Smooth muscle cell (in vitro differentiated cells): ENCODE results near the gene CHTOP. TPM values are rescaled to one million over a fixed set of nuclear protein-coding genes. Genes with fewer than 3 reads are reported as not detected.

ENCODE experiments used
- DNase-seq: peaks from one replicate; lab custom pipeline; 2025; ENCODE audit not compliant: unreplicated experiment; lab: John Stamatoyannopoulos, UW
- H2AFZ ChIP-seq: fragments of 200-600 bp; sonication (generic); 2 replicates; pipeline ENCODE4 v1.6.0; 2016; ENCODE audit warnings: antibody characterized with exemption, low read depth, mild to moderate bottlenecking
- H3F3A ChIP-seq: fragments of 200-600 bp; sonication (generic); 2 replicates; pipeline ENCODE4 v1.6.0; 2017; ENCODE audit warnings: antibody characterized with exemption, low read depth
- H3K27ac ChIP-seq: fragments of 200-600 bp; sonication (generic); 2 replicates; pipeline ENCODE4 v1.5.1; 2016; ENCODE audit warnings: low read depth, mild to moderate bottlenecking
- H3K27me3 ChIP-seq: fragments of 200-600 bp; sonication (generic); 2 replicates; pipeline ENCODE4 v1.6.1; 2016; ENCODE audit warnings: low read depth, mild to moderate bottlenecking
- H3K36me3 ChIP-seq: fragments of 200-600 bp; sonication (generic); 2 replicates; pipeline ENCODE4 v1.5.1; 2016; ENCODE audit warnings: low read depth
- H3K4me1 ChIP-seq: fragments of 200-600 bp; sonication (generic); 2 replicates; pipeline ENCODE4 v1.5.1; 2016; ENCODE audit warnings: low read depth
- H3K4me2 ChIP-seq: fragments of 200-600 bp; sonication (generic); 2 replicates; pipeline ENCODE4 v1.6.0; 2016; ENCODE audit warnings: mild to moderate bottlenecking
- H3K4me3 ChIP-seq: fragments of 200-600 bp; sonication (generic); 2 replicates; pipeline ENCODE4 v1.5.1; 2016; ENCODE audit warnings: mild to moderate bottlenecking
- H3K79me2 ChIP-seq: fragments of 200-600 bp; sonication (generic); 2 replicates; pipeline ENCODE4 v1.6.0; 2016; ENCODE audit warnings: low read depth, mild to moderate bottlenecking
- H3K9ac ChIP-seq: fragments of 200-600 bp; sonication (generic); 2 replicates; pipeline ENCODE4 v1.6.0; 2016; ENCODE audit warnings: low read depth
- H3K9me3 ChIP-seq: fragments of 200-600 bp; sonication (generic); replicated peaks from 2 replicates; pipeline ENCODE4 v1.5.1; 2016; ENCODE audit warnings: low read depth
- H4K20me1 ChIP-seq: fragments of 200-600 bp; sonication (generic); 2 replicates; pipeline ENCODE4 v1.6.0; 2016; ENCODE audit warnings: low read depth
- CTCF ChIP-seq: fragments of 200-600 bp; sonication (generic); IDR thresholded peaks from 2 replicates; pipeline ENCODE4 v1.5.1; 2017; ENCODE audit warnings: borderline replicate concordance, mild to moderate bottlenecking, antibody characterized with exemption; ENCODE audit not compliant: insufficient read depth, poor library complexity, severe bottlenecking
- WGBS: methylation state at CpG from one replicate; pipeline ENCODE4 v1.1.7; 2016; ENCODE audit warnings: low lambda C conversion rate; 5-methylcytosine and 5-hydroxymethylcytosine counted together
- polyA plus RNA-seq: library from polyadenylated mRNA; unstranded; fragments of >200 nt; fragmentation: Nextera tagmentation; extraction: Ambion mirVana; gene quantifications from 2 replicates; pipeline ENCODE4 v1.2.1, GENCODE V29; 2016
- total RNA-seq: library from RNA; depleted of rRNA; stranded (reverse); fragments of >200 nt; gene quantifications from 2 replicates; pipeline ENCODE4 v1.2.3, GENCODE V29; 2014

CHTOP gene
- total and polyA plus RNA-seq, 2 experiments from 2014 or later = 47.8 to 50.2 TPM

- peaks cover 12% of the 10 kb centered on the region for H3K79me2 ChIP-seq
- H3F3A ChIP-seq = peaks cover 34% of the 10 kb centered on the region
- peaks cover 9% of the 10 kb centered on the region for H3K4me1 ChIP-seq
- no peaks in the 10 kb centered on the region for H3K9me3 ChIP-seq
- no peak overlapping the region for H3K27ac ChIP-seq
- 60% methylated on average over 8 of the region's 8 CpGs for WGBS
- no peak overlapping the region for H2AFZ ChIP-seq
- H3K36me3 ChIP-seq = peaks cover 7% of the 10 kb centered on the region
- H3K4me3 ChIP-seq = peak overlapping the region; percentile 91
- H3K9ac ChIP-seq = peak overlapping the region; percentile 63
- H3K4me2 ChIP-seq = peak overlapping the region; percentile 94
- no peak for DNase-seq
- no peak for TF ChIP-seq CTCF
- H4K20me1 ChIP-seq = no peaks in the 10 kb centered on the region
- no peaks in the 10 kb centered on the region for H3K27me3 ChIP-seq
Measured at GRCh38 chr1:153659175-153659534, 25.3 kb downstream of the CHTOP start.

DNA sequence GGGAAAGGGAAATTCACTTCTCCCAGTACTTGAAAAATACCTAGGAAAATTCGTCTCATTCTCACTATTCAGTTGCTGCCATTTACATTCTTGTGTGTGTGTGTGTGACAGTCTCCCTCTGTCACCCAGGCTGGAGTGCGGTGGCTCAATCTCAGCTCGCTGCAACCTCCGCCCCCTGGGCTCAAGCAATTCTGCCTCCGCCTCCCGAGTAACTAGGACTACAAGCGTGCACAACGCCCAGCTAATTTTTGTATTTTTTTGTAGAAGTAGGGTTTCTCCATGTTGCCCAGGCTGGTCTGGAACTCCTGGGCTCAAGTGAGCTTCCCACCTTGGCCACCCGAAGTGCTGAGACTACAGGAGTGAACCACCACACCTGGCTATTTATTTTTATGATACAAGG, 25.8 kb downstream of the CHTOP start:
- Histone ChIP-seq H3K36me3 (peaks cover 8% of the 10 kb centered on the region), H2AFZ (no peak overlapping the region), H3K27ac (peak overlapping the region; percentile 7), H3K9me3 (no peaks in the 10 kb centered on the region), H3K4me3 (peak overlapping the region; percentile 91), H3K9ac (no peak overlapping the region), H3K27me3 (no peaks in the 10 kb centered on the region), H3K79me2 (peaks cover 12% of the 10 kb centered on the region), H4K20me1 (no peaks in the 10 kb centered on the region), H3F3A (peaks cover 39% of the 10 kb centered on the region), H3K4me2 (peak overlapping the region; percentile 94), H3K4me1 (peaks cover 9% of the 10 kb centered on the region)
- no peak for TF ChIP-seq CTCF
- 85% methylated on average over 9 of the region's 9 CpGs for WGBS
- no peak for DNase-seq

- no peak for DNase-seq
- 72% methylated on average over 9 of the region's 9 CpGs for WGBS
Measured at GRCh38 chr1:153661111-153661708, 27.3 kb downstream of the CHTOP start.

More at GRCh38 chr1:153661111-153661708, 27.3 kb downstream of the CHTOP start:
- H2AFZ ChIP-seq = no peak overlapping the region
- peaks cover 12% of the 10 kb centered on the region for H3K79me2 ChIP-seq
- H3K9ac ChIP-seq = no peak overlapping the region
- no peaks in the 10 kb centered on the region for H4K20me1 ChIP-seq
- peak overlapping the region; percentile 8 for H3K27ac ChIP-seq
- TF ChIP-seq CTCF = no peak
- no peak overlapping the region for H3K4me3 ChIP-seq
- no peaks in the 10 kb centered on the region for H3K9me3 ChIP-seq
- H3K4me2 ChIP-seq = no peak overlapping the region
- H3F3A ChIP-seq = peaks cover 41% of the 10 kb centered on the region
- H3K4me1 ChIP-seq = peaks cover 9% of the 10 kb centered on the region
- peaks cover 19% of the 10 kb centered on the region for H3K36me3 ChIP-seq
- no peaks in the 10 kb centered on the region for H3K27me3 ChIP-seq
